ENCODE measurements around the gene TCP10L.

The TCP10L gene

GRCh38 chr21:32604464-32604863 lies 19.1 kb upstream of the TCP10L start:
- H3K4me1 ChIP-seq (ENCODE audit: control insufficient read depth, insufficient read depth, low read length) = peaks cover 54% of the 10 kb centered on the region
- H3K9ac ChIP-seq (ENCODE audit: low read length) = no peak overlapping the region

GRCh38 chr21:32603131-32603530 lies 17.8 kb upstream of the TCP10L start:
- peaks cover 78% of the 10 kb centered on the region for H3K36me3 ChIP-seq (ENCODE audit: control insufficient read depth, insufficient read depth, low read length)
- H3K27me3 ChIP-seq (ENCODE audit: control insufficient read depth, insufficient read depth, low read length) = no peaks in the 10 kb centered on the region
- no peak overlapping the region for H3K4me3 ChIP-seq (ENCODE audit: low read depth, low read length)
- no peak overlapping the region for H3K27ac ChIP-seq (ENCODE audit: low read depth, low read length)
- H3K9ac ChIP-seq (ENCODE audit: low read length) = no peak overlapping the region
- no peaks in the 10 kb centered on the region for H3K9me3 ChIP-seq (ENCODE audit: control insufficient read depth, insufficient read depth, low read depth, low read length)
- peaks cover 54% of the 10 kb centered on the region for H3K4me1 ChIP-seq (ENCODE audit: control insufficient read depth, insufficient read depth, low read length)

More at GRCh38 chr21:32604464-32604863, 19.1 kb upstream of the TCP10L start:
- Histone ChIP-seq H3K4me3 (ENCODE audit: low read depth, low read length) (no peak overlapping the region), H3K27ac (ENCODE audit: low read depth, low read length) (peak overlapping the region; percentile 66; the same call in 1 of the 2 replicates), H3K36me3 (ENCODE audit: control insufficient read depth, insufficient read depth, low read length) (peaks cover 75% of the 10 kb centered on the region), H3K27me3 (ENCODE audit: control insufficient read depth, insufficient read depth, low read length) (no peaks in the 10 kb centered on the region), H3K9me3 (ENCODE audit: control insufficient read depth, insufficient read depth, low read depth, low read length) (no peaks in the 10 kb centered on the region)

- Histone ChIP-seq H3K27ac (ENCODE audit: low read depth, low read length) (no peak overlapping the region), H3K4me3 (ENCODE audit: low read depth, low read length) (no peak overlapping the region), H3K36me3 (ENCODE audit: control insufficient read depth, insufficient read depth, low read length) (peaks cover 78% of the 10 kb centered on the region)
Measured at GRCh38 chr21:32602099-32602498, 16.8 kb upstream of the TCP10L start.

GRCh38 chr21:32599526-32599925 lies 14.2 kb upstream of the TCP10L start:
- Histone ChIP-seq H3K4me1 (ENCODE audit: control insufficient read depth, insufficient read depth, low read length) (peaks cover 36% of the 10 kb centered on the region), H3K36me3 (ENCODE audit: control insufficient read depth, insufficient read depth, low read length) (peaks cover 58% of the 10 kb centered on the region), H3K27ac (ENCODE audit: low read depth, low read length) (no peak overlapping the region), H3K4me3 (ENCODE audit: low read depth, low read length) (no peak overlapping the region), H3K27me3 (ENCODE audit: control insufficient read depth, insufficient read depth, low read length) (no peaks in the 10 kb centered on the region), H3K9me3 (ENCODE audit: control insufficient read depth, insufficient read depth, low read depth, low read length) (no peaks in the 10 kb centered on the region), H3K9ac (ENCODE audit: low read length) (no peak overlapping the region)

More at GRCh38 chr21:32602099-32602498, 16.8 kb upstream of the TCP10L start:
- Histone ChIP-seq H3K4me1 (ENCODE audit: control insufficient read depth, insufficient read depth, low read length) (peaks cover 54% of the 10 kb centered on the region), H3K9ac (ENCODE audit: low read length) (no peak overlapping the region), H3K9me3 (ENCODE audit: control insufficient read depth, insufficient read depth, low read depth, low read length) (no peaks in the 10 kb centered on the region), H3K27me3 (ENCODE audit: control insufficient read depth, insufficient read depth, low read length) (no peaks in the 10 kb centered on the region)

- Histone ChIP-seq H3K4me1 (ENCODE audit: control insufficient read depth, insufficient read depth, low read length) (peaks cover 33% of the 10 kb centered on the region), H3K4me3 (ENCODE audit: low read depth, low read length) (no peak overlapping the region), H3K9me3 (ENCODE audit: control insufficient read depth, insufficient read depth, low read depth, low read length) (no peaks in the 10 kb centered on the region), H3K36me3 (ENCODE audit: control insufficient read depth, insufficient read depth, low read length) (peaks cover 56% of the 10 kb centered on the region), H3K27ac (ENCODE audit: low read depth, low read length) (no peak overlapping the region), H3K9ac (ENCODE audit: low read length) (no peak overlapping the region), H3K27me3 (ENCODE audit: control insufficient read depth, insufficient read depth, low read length) (no peaks in the 10 kb centered on the region)
Measured at GRCh38 chr21:32599091-32599490, 13.8 kb upstream of the TCP10L start.

- H3K4me1 ChIP-seq (ENCODE audit: control insufficient read depth, insufficient read depth, low read length) = peaks cover 14% of the 10 kb centered on the region
- H3K27ac ChIP-seq (ENCODE audit: low read depth, low read length) = no peak overlapping the region
Measured at GRCh38 chr21:32597205-32597604, 11.9 kb upstream of the TCP10L start.

GRCh38 chr21:32595431-32595830 lies 10.1 kb upstream of the TCP10L start:
- Histone ChIP-seq H3K4me3 (ENCODE audit: low read depth, low read length) (no peak overlapping the region), H3K9me3 (ENCODE audit: control insufficient read depth, insufficient read depth, low read depth, low read length) (no peaks in the 10 kb centered on the region), H3K9ac (ENCODE audit: low read length) (no peak overlapping the region), H3K36me3 (ENCODE audit: control insufficient read depth, insufficient read depth, low read length) (peaks cover 27% of the 10 kb centered on the region), H3K27me3 (ENCODE audit: control insufficient read depth, insufficient read depth, low read length) (no peaks in the 10 kb centered on the region), H3K4me1 (ENCODE audit: control insufficient read depth, insufficient read depth, low read length) (peaks cover 6% of the 10 kb centered on the region), H3K27ac (ENCODE audit: low read depth, low read length) (no peak overlapping the region)

More at GRCh38 chr21:32597205-32597604, 11.9 kb upstream of the TCP10L start:
- Histone ChIP-seq H3K9me3 (ENCODE audit: control insufficient read depth, insufficient read depth, low read depth, low read length) (no peaks in the 10 kb centered on the region), H3K4me3 (ENCODE audit: low read depth, low read length) (no peak overlapping the region), H3K36me3 (ENCODE audit: control insufficient read depth, insufficient read depth, low read length) (peaks cover 38% of the 10 kb centered on the region), H3K9ac (ENCODE audit: low read length) (no peak overlapping the region), H3K27me3 (ENCODE audit: control insufficient read depth, insufficient read depth, low read length) (no peaks in the 10 kb centered on the region)

GRCh38 chr21:32593690-32594089 lies 8.4 kb upstream of the TCP10L start:
- Histone ChIP-seq H3K9ac (ENCODE audit: low read length) (no peak overlapping the region), H3K9me3 (ENCODE audit: control insufficient read depth, insufficient read depth, low read depth, low read length) (no peaks in the 10 kb centered on the region), H3K4me1 (ENCODE audit: control insufficient read depth, insufficient read depth, low read length) (no peaks in the 10 kb centered on the region), H3K27me3 (ENCODE audit: control insufficient read depth, insufficient read depth, low read length) (no peaks in the 10 kb centered on the region), H3K27ac (ENCODE audit: low read depth, low read length) (no peak overlapping the region), H3K4me3 (ENCODE audit: low read depth, low read length) (no peak overlapping the region), H3K36me3 (ENCODE audit: control insufficient read depth, insufficient read depth, low read length) (peaks cover 11% of the 10 kb centered on the region; the same call in 1 of the 2 replicates)

- no peak overlapping the region for H3K4me3 ChIP-seq (ENCODE audit: low read depth, low read length)
- no peak overlapping the region for H3K27ac ChIP-seq (ENCODE audit: low read depth, low read length)
- H3K27me3 ChIP-seq (ENCODE audit: control insufficient read depth, insufficient read depth, low read length) = no peaks in the 10 kb centered on the region
- H3K36me3 ChIP-seq (ENCODE audit: control insufficient read depth, insufficient read depth, low read length) = peaks cover 5% of the 10 kb centered on the region; the same call in 1 of the 2 replicates
- no peak overlapping the region for H3K9ac ChIP-seq (ENCODE audit: low read length)
- H3K9me3 ChIP-seq (ENCODE audit: control insufficient read depth, insufficient read depth, low read depth, low read length) = no peaks in the 10 kb centered on the region
- no peaks in the 10 kb centered on the region for H3K4me1 ChIP-seq (ENCODE audit: control insufficient read depth, insufficient read depth, low read length)
Measured at GRCh38 chr21:32592929-32593502, 7.7 kb upstream of the TCP10L start.

GRCh38 chr21:32590130-32590529 lies 4.8 kb upstream of the TCP10L start:
- no peak overlapping the region for H3K4me3 ChIP-seq (ENCODE audit: low read depth, low read length)
- no peak overlapping the region for H3K27ac ChIP-seq (ENCODE audit: low read depth, low read length)
- no peaks in the 10 kb centered on the region for H3K9me3 ChIP-seq (ENCODE audit: control insufficient read depth, insufficient read depth, low read depth, low read length)
- H3K9ac ChIP-seq (ENCODE audit: low read length) = no peak overlapping the region
- no peaks in the 10 kb centered on the region for H3K36me3 ChIP-seq (ENCODE audit: control insufficient read depth, insufficient read depth, low read length)
- H3K4me1 ChIP-seq (ENCODE audit: control insufficient read depth, insufficient read depth, low read length) = no peaks in the 10 kb centered on the region
- no peaks in the 10 kb centered on the region for H3K27me3 ChIP-seq (ENCODE audit: control insufficient read depth, insufficient read depth, low read length)

GRCh38 chr21:32587651-32588050 lies 2.3 kb upstream of the TCP10L start:
- Histone ChIP-seq H3K4me3 (ENCODE audit: low read depth, low read length) (no peak overlapping the region), H3K27me3 (ENCODE audit: control insufficient read depth, insufficient read depth, low read length) (no peaks in the 10 kb centered on the region), H3K4me1 (ENCODE audit: control insufficient read depth, insufficient read depth, low read length) (no peaks in the 10 kb centered on the region), H3K27ac (ENCODE audit: low read depth, low read length) (no peak overlapping the region), H3K36me3 (ENCODE audit: control insufficient read depth, insufficient read depth, low read length) (no peaks in the 10 kb centered on the region), H3K9ac (ENCODE audit: low read length) (no peak overlapping the region), H3K9me3 (ENCODE audit: control insufficient read depth, insufficient read depth, low read depth, low read length) (no peaks in the 10 kb centered on the region)
